HepG2 (cell line): Measurements from ENCODE around the gene OGT.

Experiments used
- CREB1 ChIP-seq, 2 experiments: fragments of 450-650 bp in 1 of 2; IDR thresholded peaks; 2 replicates each; pipeline ENCODE4 v1.6.1; 2016 to 2017; ENCODE audit warnings: control low read depth in 1 of 2, mild to moderate bottlenecking in 1 of 2, missing compliant biosample characterization in 1 of 2, missing genetic modification characterization in 1 of 2
- MAFG ChIP-seq: sonication (generic); formaldehyde crosslinking; IDR thresholded peaks from 2 replicates; pipeline ENCODE4 v1.5.1; 2020; ENCODE audit warnings: mild to moderate bottlenecking, missing genetic modification reagents
- ZKSCAN1 ChIP-seq: fragments of 150-350 bp; IDR thresholded peaks from 2 replicates; pipeline ENCODE4 v1.6.1; 2014; ENCODE audit warnings: low read length
- TF ChIP-seq, protein P1 (sequence below): sonication (generic); formaldehyde crosslinking; IDR thresholded peaks from 2 replicates; pipeline ENCODE4 v1.5.0; 2020; ENCODE audit warnings: mild to moderate bottlenecking, missing genetic modification reagents, moderate library complexity
- TF ChIP-seq, protein P2 (sequence below): sonication (generic); formaldehyde crosslinking; IDR thresholded peaks from 2 replicates; pipeline ENCODE4 v1.4.0; 2020; ENCODE audit warnings: missing genetic modification reagents, borderline replicate concordance

DNA sequence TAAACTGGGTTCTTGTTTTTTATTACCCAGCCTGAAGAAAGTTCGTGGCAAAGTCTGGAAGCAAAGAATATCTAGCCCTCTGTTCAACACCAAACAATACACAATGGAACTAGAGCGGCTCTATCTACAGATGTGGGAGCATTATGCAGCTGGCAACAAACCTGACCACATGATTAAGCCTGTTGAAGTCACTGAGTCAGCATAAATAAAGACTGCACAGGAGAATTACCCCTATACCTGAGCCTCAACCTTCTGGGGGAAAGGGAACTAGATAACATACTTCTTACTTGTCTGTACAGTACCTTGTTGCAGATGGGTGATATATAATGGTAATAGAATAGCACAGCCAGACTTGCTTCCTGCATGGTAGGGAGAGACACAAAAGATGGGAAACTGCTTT lies 40.7 kb downstream of the OGT start:
- TF ChIP-seq MAFG (no peak), CREB1 (IDR thresholded peaks at IDR 0.05) (no peak), CREB1 (CRISPR knock-in tag; IDR thresholded peaks at IDR 0.05) (no peak), ZKSCAN1 (no peak)
- TF ChIP-seq, protein P1, sequence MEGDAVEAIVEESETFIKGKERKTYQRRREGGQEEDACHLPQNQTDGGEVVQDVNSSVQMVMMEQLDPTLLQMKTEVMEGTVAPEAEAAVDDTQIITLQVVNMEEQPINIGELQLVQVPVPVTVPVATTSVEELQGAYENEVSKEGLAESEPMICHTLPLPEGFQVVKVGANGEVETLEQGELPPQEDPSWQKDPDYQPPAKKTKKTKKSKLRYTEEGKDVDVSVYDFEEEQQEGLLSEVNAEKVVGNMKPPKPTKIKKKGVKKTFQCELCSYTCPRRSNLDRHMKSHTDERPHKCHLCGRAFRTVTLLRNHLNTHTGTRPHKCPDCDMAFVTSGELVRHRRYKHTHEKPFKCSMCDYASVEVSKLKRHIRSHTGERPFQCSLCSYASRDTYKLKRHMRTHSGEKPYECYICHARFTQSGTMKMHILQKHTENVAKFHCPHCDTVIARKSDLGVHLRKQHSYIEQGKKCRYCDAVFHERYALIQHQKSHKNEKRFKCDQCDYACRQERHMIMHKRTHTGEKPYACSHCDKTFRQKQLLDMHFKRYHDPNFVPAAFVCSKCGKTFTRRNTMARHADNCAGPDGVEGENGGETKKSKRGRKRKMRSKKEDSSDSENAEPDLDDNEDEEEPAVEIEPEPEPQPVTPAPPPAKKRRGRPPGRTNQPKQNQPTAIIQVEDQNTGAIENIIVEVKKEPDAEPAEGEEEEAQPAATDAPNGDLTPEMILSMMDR, result no peak
- TF ChIP-seq, protein P2, sequence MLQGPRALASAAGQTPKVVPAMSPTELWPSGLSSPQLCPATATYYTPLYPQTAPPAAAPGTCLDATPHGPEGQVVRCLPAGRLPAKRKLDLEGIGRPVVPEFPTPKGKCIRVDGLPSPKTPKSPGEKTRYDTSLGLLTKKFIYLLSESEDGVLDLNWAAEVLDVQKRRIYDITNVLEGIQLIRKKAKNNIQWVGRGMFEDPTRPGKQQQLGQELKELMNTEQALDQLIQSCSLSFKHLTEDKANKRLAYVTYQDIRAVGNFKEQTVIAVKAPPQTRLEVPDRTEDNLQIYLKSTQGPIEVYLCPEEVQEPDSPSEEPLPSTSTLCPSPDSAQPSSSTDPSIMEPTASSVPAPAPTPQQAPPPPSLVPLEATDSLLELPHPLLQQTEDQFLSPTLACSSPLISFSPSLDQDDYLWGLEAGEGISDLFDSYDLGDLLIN (CRISPR knock-in tag), result no peak
